Activated CD8-positive, alpha-beta memory T cell treated with anti-CD3 and anti-CD28 coated beads, Interleukin-2, amount 50 U/mL, for 4 hours (primary cell): ENCODE measurements around the gene ANGPTL8.

ENCODE experiments used
- DNase-seq: peaks from one replicate; pipeline ENCODE4 v3.0.0-alpha.2; 2020

ANGPTL8 gene

GRCh38 chr19:11239377-11240000 lies at the start of gene ANGPTL8:
ANGPTL8 (plus strand) TSS chr19:11239619; CDS start chr19:11239638, 19 bp downstream.
- no peak for DNase-seq

DNA sequence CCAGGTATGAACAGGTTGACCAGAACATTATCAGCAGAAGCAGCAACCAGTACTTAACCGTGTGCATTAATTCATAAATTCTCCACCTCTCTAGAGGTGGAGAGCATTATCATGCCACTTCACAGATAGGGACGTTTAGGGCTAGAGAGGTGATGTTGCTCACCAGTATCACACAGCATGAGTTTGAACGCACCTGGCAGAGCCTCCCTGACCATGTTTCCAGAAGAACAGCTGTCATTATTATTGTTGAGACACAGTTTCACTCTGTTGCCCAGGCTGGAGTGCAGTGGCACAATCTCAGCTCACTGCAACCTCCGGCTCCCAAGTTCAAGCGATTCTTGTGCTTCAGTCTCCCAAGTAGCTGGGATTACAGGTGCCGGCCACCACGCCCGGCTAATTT lies 48.9 kb upstream of the ANGPTL8 start:
- no peak for DNase-seq

GRCh38 chr19:11191273-11191755 lies 48.1 kb upstream of the ANGPTL8 start:
- DNase-seq, result no peak

DNA sequence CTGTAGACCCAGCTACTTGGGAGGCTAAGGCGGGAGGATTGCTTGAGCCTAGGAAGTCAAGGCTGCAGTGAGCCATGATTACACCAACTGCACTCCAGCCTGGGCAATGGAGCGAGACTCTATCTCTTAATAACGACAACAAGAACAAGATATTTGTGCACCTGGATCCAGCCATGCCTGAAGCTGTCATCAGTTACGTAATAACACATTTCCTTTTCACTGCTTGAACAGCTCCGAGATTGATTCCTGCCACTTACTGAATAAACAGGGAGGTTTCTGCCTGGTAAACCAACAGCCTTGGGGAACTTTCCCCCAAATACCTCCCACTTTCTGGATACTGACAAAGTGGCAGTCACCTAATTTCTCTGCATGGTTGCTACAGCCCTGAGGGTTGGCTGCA lies 47.5 kb upstream of the ANGPTL8 start:
- DNase-seq, result no peak

GRCh38 chr19:11192957-11193939 lies 46.2 kb upstream of the ANGPTL8 start:
- DNase-seq, result no peak

DNA sequence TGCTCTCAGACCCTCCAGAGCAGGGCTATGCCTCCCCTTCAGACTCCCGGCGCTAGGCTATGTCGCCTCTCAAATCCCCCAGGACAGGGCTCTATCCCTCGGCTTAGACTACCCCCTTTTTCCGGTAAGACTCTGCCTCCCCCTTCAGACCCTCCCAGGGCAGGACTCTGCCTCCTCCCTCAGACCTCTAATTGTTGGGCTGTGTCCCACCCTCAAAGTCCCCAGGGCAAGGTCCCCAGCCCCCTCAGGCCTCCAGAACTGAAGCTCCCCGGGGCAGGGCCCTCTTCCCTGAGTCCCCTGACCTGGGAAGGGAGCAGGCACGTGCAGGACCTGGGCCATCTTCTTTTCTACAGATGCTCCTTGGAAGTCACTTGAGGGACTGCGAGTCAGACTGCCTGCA lies 45.2 kb upstream of the ANGPTL8 start:
- DNase-seq, result no peak

GRCh38 chr19:11194656-11195558 lies 44.5 kb upstream of the ANGPTL8 start:
- no peak for DNase-seq

GRCh38 chr19:11195681-11196080 lies 43.7 kb upstream of the ANGPTL8 start:
- DNase-seq, result no peak

DNA sequence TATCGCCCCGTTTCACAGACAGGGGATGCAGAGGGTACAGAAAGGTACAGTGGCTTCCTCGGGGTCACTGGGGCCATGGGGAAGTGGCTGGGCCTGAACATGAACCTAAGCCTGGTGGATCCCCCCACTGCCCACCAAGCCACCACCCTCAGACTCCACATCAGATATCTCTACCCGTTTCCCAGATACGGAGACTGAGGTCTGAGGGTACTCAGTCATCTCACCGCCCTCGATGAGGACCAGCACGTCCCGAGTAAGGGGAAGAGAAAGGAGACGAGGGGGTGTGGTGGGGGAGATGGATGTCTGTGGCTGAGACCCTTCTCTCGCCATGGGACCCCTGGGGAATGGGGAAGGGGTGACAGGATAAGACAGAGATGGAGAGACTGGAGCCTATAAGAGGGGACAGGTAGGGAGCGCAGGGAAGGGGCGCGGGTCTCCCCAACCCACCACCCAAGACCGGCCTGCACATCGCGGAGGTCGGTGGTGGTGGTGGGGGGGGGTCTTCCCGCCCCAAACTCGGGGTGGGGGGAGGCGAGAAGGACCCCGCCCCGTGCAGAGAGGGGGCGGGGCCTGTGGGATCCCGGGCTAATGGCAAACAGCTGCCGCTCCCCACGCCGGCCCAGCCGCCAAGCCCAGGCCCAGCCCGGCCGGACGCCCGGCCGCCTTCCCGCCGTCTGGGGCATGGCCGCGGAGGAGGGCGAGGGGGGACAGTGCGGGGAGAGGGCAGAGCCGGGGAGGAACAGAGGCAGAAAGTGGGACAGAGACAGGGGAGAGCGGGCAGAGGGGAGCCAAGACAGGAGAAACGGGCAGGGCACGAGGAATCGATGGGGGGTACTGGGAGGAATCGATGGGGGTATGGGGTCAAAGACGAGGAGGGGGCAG lies 42.8 kb upstream of the ANGPTL8 start:
- no peak for DNase-seq

GRCh38 chr19:11197291-11198174 lies 41.9 kb upstream of the ANGPTL8 start, which contains the start of gene KANK2:
KANK2 (minus strand) TSS chr19:11197545; CDS start chr19:11194511, 3,034 bp downstream.
- DNase-seq, result peak; percentile 68

- DNase-seq, result no peak
These were observed 41.3 kb upstream of the ANGPTL8 start for GRCh38 chr19:11198175-11198534.

DNA sequence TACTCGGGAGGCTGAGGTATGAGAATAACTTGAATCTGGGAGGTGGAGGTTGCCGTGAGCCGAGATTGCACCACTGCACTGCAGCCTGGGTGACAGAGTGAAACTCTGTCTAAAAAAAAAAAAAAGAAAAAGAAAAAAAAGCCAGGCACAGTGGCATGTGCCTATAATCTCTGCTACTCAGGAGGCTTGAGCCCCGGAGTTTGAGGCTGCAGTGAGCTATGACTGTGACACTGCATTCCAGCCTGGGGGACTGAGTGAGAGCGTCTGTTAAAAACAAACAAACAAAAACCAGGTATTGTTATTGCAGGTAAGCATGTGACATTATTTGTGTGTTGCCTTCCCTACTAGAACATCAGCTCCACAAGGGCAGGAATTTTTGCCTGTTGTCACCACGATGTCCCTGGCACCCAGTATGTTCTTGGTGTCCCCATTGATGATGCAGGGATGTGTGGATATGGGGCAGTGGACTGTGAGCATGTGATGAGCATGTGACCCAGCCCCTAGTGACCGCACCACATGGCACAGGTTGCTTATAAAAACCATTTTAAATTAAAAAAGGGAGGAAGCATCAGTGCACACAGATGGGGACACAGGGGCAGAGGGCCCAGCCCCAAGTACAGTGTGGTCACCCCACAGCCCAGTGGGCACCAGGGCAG lies 40.5 kb upstream of the ANGPTL8 start:
- no peak for DNase-seq

- DNase-seq, result no peak
These were observed 39.9 kb upstream of the ANGPTL8 start for GRCh38 chr19:11199517-11199916.

- no peak for DNase-seq
These were observed 39.3 kb upstream of the ANGPTL8 start for GRCh38 chr19:11200015-11200574.

- DNase-seq, result no peak
These were observed 38.5 kb upstream of the ANGPTL8 start for GRCh38 chr19:11200931-11201330.

- DNase-seq, result no peak
These were observed 37.6 kb upstream of the ANGPTL8 start for GRCh38 chr19:11201791-11202190.

DNA sequence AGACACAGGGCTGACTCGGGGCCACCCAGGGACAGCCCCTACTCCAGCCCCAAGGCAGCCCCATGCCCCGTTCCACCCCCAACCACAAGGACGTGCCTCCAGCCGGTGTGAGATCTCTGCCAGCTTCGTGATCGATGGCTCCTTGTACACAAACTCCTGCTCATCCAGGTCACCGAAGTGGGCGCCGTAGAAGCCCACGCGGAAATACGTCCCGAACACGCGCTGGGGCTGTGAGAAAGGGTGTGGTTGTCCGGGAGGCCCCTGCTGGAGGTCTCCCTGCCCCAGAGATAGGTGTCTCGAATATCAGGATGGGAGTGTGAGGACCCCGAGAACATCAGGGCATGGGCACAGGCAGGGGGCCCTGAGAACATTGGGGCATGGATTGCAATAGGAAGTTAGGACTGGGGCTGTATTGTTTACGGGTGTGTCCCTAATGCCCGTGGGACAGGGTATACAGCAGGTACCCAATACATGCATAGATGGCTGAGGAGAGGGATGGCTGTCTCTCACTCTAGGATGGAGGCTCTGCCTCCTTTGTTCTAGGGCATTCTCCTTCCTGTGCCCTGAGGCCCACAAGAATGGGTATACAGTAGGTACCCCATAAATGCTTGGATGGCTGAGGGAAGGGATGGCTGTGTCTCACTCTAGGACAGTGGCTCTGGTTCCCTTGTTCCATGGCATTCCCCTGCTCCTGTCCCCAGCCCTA lies 36.8 kb upstream of the ANGPTL8 start:
- DNase-seq, result no peak

DNA sequence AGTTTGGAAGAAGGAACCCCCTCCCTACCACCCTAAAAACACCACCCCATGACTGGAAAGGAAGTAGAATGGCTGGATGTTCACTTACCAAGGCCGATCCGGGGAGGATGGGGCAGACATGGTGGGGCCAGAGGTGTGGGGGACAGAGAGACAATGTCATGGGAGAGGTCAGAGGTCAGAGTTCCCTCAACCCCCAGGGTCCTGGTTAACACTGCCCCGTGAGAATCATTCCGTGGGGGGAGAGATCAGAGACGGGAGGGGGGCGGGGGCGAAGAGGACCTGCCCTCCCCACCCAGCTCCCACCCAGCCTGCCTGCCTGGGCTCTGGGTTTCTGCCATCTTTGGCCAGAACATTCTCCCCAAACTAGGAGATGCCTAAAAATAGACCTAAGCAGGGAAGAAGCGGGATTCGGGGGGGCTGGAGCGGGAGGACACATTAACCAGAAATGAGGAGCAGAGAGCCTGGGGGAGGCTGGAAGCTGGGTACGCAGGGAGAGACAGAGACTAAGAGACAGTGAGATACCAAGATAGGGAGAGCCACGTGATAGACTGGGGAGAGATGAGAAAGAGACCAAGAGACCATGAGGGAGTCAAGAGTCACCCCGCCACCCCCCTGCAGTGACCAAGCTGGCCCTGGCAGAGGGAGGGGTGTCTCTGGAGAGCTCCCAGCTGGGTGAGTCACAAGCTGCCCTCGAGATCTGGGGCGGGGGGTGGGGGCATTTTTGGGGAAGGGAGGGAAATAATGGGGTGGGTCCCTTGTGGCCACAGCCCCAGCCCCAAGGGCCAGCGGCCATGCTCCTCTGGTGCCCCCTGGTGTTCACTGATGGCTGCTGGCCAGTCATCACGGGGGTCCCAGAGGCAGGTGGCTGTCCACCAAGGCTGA lies 36.0 kb upstream of the ANGPTL8 start:
- peak; percentile 46 for DNase-seq
